SU-DHL-6 (cell line): ENCODE measurements around the gene RGL4.

Experiments used
- CTCF ChIP-seq: fragments of 200-600 bp; sonication (generic); IDR thresholded peaks from one replicate; pipeline ENCODE4 v1.5.1; 2017; ENCODE audit warnings: antibody characterized with exemption, mild to moderate bottlenecking, low read length, moderate library complexity; ENCODE audit not compliant: insufficient read depth, poor library complexity, severe bottlenecking
- EZH2phosphoT487 ChIP-seq: fragments of 200-600 bp; sonication (generic), shearing (Covaris generic); conservative IDR thresholded peaks from 2 replicates; pipeline ENCODE4 v1.6.1; 2018; ENCODE audit warnings: mild to moderate bottlenecking, antibody characterized with exemption, low read length, moderate library complexity, mixed read lengths

GRCh38 chr22:23744001-23744400 lies 53.2 kb downstream of the RGL4 start:
- no peak for TF ChIP-seq EZH2phosphoT487
- no peak for TF ChIP-seq CTCF
